MCF 10A (cell line): ENCODE measurements around the gene SLC25A15. TPM values are rescaled to one million over a fixed set of nuclear protein-coding genes. Genes with fewer than 3 reads are reported as not detected.
"Not testable (repeated sequence)": the region's sequence is repeated elsewhere in the genome, so short reads cannot be mapped to it uniquely, and the experiment has no call there.

Experiments used
- BruUV-seq: library from RNA; stranded (reverse); fragments of 400-500 nt; replicated peaks from 2 replicates; lab custom pipeline; 2021; lab: Mats Ljungman, UMichigan
- CTCF ChIA-PET: fragments of 300-600 bp; sonication (Branson Sonifier 250); formaldehyde crosslinking; extraction: SDS; loops from one replicate; lab custom pipeline; 2021; ENCODE audit warnings: antibody characterized with exemption, inconsistent platforms; lab: Yijun Ruan, JAX
- POLR2A ChIA-PET: fragments of 300-600, 350-650 bp; sonication (Branson Sonifier 250); formaldehyde crosslinking; extraction: SDS; loops from one replicate; lab custom pipeline; 2020; ENCODE audit warnings: antibody characterized with exemption, inconsistent platforms; lab: Yijun Ruan, JAX
- DNase-seq: peaks from one replicate; pipeline ENCODE4 v3.0.0-alpha.2; 2018; ENCODE audit not compliant: unreplicated experiment
- H3K27ac Mint-ChIP-seq: one replicate; pipeline ENCODE4 v1.8.0; 2022; ENCODE audit warnings: mild to moderate bottlenecking, low read depth, mixed read lengths; ENCODE audit not compliant: unreplicated experiment
- H3K27me3 Mint-ChIP-seq: one replicate; pipeline ENCODE4 v1.8.0; 2022; ENCODE audit warnings: mixed read lengths; ENCODE audit not compliant: insufficient read depth, unreplicated experiment
- H3K36me3 Mint-ChIP-seq: one replicate; pipeline ENCODE4 v1.8.0; 2022; ENCODE audit warnings: mild to moderate bottlenecking, moderate library complexity, mixed read lengths; ENCODE audit not compliant: insufficient read depth, unreplicated experiment
- H3K4me1 Mint-ChIP-seq: one replicate; pipeline ENCODE4 v1.8.0; 2022; ENCODE audit warnings: mixed read lengths; ENCODE audit not compliant: insufficient read depth, unreplicated experiment
- H3K4me3 Mint-ChIP-seq: one replicate; pipeline ENCODE4 v1.8.0; 2022; ENCODE audit warnings: mild to moderate bottlenecking, moderate library complexity, mixed read lengths; ENCODE audit not compliant: unreplicated experiment
- H3K9me3 Mint-ChIP-seq: one replicate; pipeline ENCODE4 v1.8.0; 2022; ENCODE audit warnings: mixed read lengths; ENCODE audit not compliant: unreplicated experiment
- CTCF ChIP-seq: fragments of 200-600 bp; IDR thresholded peaks from one replicate; pipeline ENCODE4 v1.8.0; 2022; ENCODE audit warnings: antibody characterized with exemption, mild to moderate bottlenecking; ENCODE audit not compliant: unreplicated experiment
- intact Hi-C: fragments of 100-400 bp; cut with micrococcal nuclease; formaldehyde crosslinking; loops from 2 replicates; pipeline ENCODE4 v1.14.1; 2022
- total RNA-seq: library from RNA; stranded (reverse); gene quantifications from 2 replicates; pipeline ENCODE4 v1.2.3, GENCODE V29; 2022

Gene SLC25A15
- total RNA-seq, 1 experiment from 2014 or later = 15.5 TPM

DNA sequence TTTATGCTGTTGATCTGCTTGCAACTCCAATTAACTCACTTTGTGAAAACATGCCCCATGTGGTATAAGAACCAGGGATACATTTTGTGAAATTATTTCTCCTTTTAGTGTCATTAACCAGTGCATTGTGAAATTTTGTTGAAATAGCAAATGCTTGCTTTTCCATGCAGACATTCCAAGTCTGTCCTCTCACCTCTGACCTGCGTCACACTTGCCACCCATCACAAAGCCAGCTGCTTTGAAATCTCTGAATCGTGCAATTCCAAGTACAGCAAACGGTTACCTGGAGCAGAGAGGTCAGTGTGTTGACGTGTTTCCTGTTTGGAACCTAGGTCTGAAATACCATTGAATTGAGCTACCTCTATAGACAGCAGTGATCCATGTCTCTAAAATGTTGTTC, 4.9 kb upstream of the SLC25A15 start:
- intact Hi-C loops = no loop called here
- Mint-ChIP-seq H3K9me3 (no peaks in the 10 kb centered on the region), H3K4me3 (no peak overlapping the region), H3K27ac (no peak overlapping the region), H3K4me1 (no peaks in the 10 kb centered on the region), H3K27me3 (no peaks in the 10 kb centered on the region), H3K36me3 (no peaks in the 10 kb centered on the region)
- ChIA-PET POLR2A (no interaction called here), CTCF (interaction anchor here (0.6 kb wide), 2 partner anchors 17 to 274 kb away, joined by 3 read pairs; no protein-coding TSS in a partner anchor)
- TF ChIP-seq CTCF = no peak
- DNase-seq = no peak
- BruUV-seq = no TSS peak

DNA sequence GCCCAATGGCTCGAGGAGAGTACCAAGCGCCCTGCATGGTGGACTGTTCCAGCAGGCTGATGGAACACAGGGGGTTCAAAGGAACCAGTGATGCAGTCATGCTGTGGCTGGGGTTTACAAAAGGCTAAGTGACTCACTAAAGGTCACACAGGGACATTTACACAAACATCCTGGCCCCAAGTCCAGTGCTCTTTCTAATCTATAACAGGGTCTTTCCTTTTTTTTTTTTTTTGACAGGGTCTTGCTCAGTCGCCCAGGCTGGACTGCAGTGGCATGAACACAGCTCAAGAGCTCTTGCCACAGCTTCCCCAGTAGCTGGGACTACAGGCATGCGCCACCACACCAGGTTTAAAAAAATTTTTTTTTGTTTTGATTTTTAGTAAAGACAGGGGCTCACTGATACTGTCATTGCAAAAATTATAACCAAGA, 2.8 kb upstream of the SLC25A15 start:
- no peaks in the 10 kb centered on the region for H3K27me3 Mint-ChIP-seq
- CTCF ChIA-PET = interaction anchor here (0.7 to 6.0 kb wide), 2 partner anchors 9 to 1260 kb away, joined by 5 to 42 read pairs; no protein-coding TSS in a partner anchor
- intact Hi-C loops = loop anchor here (5.0 kb wide), 2 partner anchors 136 to 271 kb away; no protein-coding TSS in a partner anchor
- DNase-seq = no peak
- H3K27ac Mint-ChIP-seq = no peak overlapping the region
- no peaks in the 10 kb centered on the region for H3K9me3 Mint-ChIP-seq
- POLR2A ChIA-PET = interaction anchor here (1.1 kb wide), 1 partner anchor 9 kb away, joined by 3 read pairs; no protein-coding TSS in a partner anchor
- no peak for TF ChIP-seq CTCF
- H3K36me3 Mint-ChIP-seq = no peaks in the 10 kb centered on the region
- H3K4me3 Mint-ChIP-seq = no peak overlapping the region
- BruUV-seq = no TSS peak
- H3K4me1 Mint-ChIP-seq = no peaks in the 10 kb centered on the region

DNA sequence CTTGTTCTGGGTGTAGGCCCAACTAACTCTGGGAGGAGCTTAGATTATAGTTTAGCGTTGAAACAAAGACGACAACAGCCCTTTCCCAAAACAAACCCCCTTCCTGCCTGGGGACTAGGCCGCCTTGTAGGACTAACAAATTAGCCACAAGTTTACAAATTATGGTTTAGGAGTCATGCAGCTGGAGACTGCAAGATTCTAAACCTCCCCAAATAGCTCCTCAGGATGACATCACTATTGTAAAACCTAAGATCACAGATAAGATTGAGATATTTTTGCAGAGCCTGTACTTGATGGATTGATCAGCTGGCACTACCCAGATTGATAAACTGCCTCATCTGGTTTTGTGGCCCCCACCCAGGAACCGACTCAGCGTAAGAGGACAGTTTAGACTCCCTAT, 2.3 kb upstream of the SLC25A15 start:
- no peak for TF ChIP-seq CTCF

DNA sequence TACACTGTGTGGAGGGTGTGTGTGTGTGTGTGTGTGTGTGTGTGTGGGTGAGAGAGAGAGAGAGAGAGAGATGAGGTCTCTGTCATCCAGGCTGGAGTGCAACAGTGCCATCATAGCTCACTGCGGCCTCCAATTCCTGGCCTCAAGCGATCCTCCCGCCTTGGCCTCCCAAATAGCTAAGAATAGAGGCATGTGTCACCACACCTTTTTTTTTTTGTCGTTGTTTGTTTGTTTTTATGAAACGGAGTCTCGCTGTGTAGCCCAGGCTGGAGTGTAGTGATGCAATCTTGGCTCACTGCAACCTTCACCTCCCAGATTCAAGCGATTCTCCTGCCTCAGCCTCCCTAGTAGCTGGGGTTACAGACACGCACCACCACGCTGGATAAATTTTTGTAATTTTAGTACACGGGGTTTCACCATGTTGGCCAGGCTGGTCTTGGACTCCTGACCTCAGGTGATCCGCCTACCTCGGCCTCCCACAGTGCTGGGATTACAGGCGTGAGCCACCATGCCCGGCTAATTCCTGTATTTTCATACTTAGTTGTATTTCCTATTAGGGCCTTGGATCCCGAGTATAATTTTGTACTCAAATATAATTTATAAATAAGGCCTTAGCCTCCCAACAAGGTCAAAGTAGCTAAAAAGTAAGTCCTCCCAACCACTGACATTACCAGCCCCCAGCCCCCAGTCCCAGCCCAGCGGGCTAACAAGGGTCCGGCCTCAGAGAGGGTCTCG, 704 bp upstream of the SLC25A15 start:
- H3K27me3 Mint-ChIP-seq, H3K36me3 Mint-ChIP-seq, DNase-seq, H3K27ac Mint-ChIP-seq, H3K9me3 Mint-ChIP-seq, H3K4me1 Mint-ChIP-seq: not testable (repeated sequence)
- ChIA-PET POLR2A (interaction anchor here (0.6 to 2.2 kb wide), 13 partner anchors 11 to 1752 kb away, joined by 3 to 10 read pairs (median 4); partner anchors contain the start of genes ELF1 and WBP4), CTCF (interaction anchor here (0.6 to 6.0 kb wide), 4 partner anchors 11 to 755 kb away, joined by 3 to 42 read pairs (median 3); no protein-coding TSS in a partner anchor)
- BruUV-seq = TSS peak; percentile 72
- H3K4me3 Mint-ChIP-seq = peak overlapping the region; percentile 75
- intact Hi-C loops = loop anchor here (5.0 kb wide), 2 partner anchors 134 to 269 kb away; no protein-coding TSS in a partner anchor

More for the DNA sequence above, 2.3 kb upstream of the SLC25A15 start:
- intact Hi-C loops = loop anchor here (5.0 kb wide), 2 partner anchors 135 to 270 kb away; no protein-coding TSS in a partner anchor
- no peak overlapping the region for H3K27ac Mint-ChIP-seq
- DNase-seq = no peak
- no peaks in the 10 kb centered on the region for H3K36me3 Mint-ChIP-seq
- no peak overlapping the region for H3K4me3 Mint-ChIP-seq
- POLR2A ChIA-PET = interaction anchor here (0.7 to 1.1 kb wide), 2 partner anchors 9 to 14 kb away, joined by 3 read pairs; no protein-coding TSS in a partner anchor
- H3K27me3 Mint-ChIP-seq = no peaks in the 10 kb centered on the region
- BruUV-seq = no TSS peak
- no peaks in the 10 kb centered on the region for H3K4me1 Mint-ChIP-seq
- H3K9me3 Mint-ChIP-seq = no peaks in the 10 kb centered on the region
- CTCF ChIA-PET = interaction anchor here (0.7 to 6.0 kb wide), 2 partner anchors 10 to 1260 kb away, joined by 5 to 42 read pairs; no protein-coding TSS in a partner anchor
